Colonic mucosa (tissue), 4 donors: ENCODE results near the gene RUFY4. TPM values are rescaled to one million over a fixed set of nuclear protein-coding genes. Genes with fewer than 3 reads are reported as not detected.

ENCODE experiments used
- DNase-seq: peaks from one replicate; pipeline ENCODE4 v3.0.0-alpha.2; 2020
- H3K27ac ChIP-seq: fragments of 200-600 bp; one replicate; pipeline ENCODE4 v1.8.0; 2021
- H3K27me3 ChIP-seq: fragments of 200-600 bp; one replicate; pipeline ENCODE4 v1.8.0; 2021
- H3K36me3 ChIP-seq: fragments of 200-600 bp; one replicate; pipeline ENCODE4 v1.8.0; 2021
- H3K4me1 ChIP-seq: fragments of 200-600 bp; one replicate; pipeline ENCODE4 v1.8.0; 2021; ENCODE audit warnings: mild to moderate bottlenecking
- H3K4me3 ChIP-seq: fragments of 200-600 bp; one replicate; pipeline ENCODE4 v1.8.0; 2021
- H3K9ac ChIP-seq, 2 donors: one replicate each; pipeline ENCODE4 v1.7.0; 2013; ENCODE audit warnings: control low read depth in 2 of 2, low read depth in 2 of 2, low read length in 2 of 2
- H3K9me3 ChIP-seq: fragments of 200-600 bp; one replicate; pipeline ENCODE4 v1.8.0; 2021
- intact Hi-C: fragments of 100-400 bp; cut with DNase I; formaldehyde crosslinking; loops from one replicate; pipeline ENCODE4 v1.14.1; 2022
- total RNA-seq, 2 donors: library from RNA; stranded (reverse); fragmentation: NEBNext Ultra II Directional in 1 of 2; extraction: Animal tissue kit (Norgen Biotek cat#: 25700) in 1 of 2; gene quantifications; one replicate each; pipeline ENCODE4 v1.2.1, GENCODE V29; 2021
- TF ChIP-seq, protein P1 (sequence below): fragments of 200-600 bp; IDR thresholded peaks from one replicate; pipeline ENCODE4 v1.8.0; 2022; ENCODE audit warnings: antibody characterized with exemption, mild to moderate bottlenecking
- donor health status: healthy.
- donor health status: DM: no; HTN: no; CAD: no.
- donor health status: DM: no; HTN: no; CAD: no.

Gene RUFY4
- total RNA-seq, 2 donors from 2014 or later = not detected

DNA sequence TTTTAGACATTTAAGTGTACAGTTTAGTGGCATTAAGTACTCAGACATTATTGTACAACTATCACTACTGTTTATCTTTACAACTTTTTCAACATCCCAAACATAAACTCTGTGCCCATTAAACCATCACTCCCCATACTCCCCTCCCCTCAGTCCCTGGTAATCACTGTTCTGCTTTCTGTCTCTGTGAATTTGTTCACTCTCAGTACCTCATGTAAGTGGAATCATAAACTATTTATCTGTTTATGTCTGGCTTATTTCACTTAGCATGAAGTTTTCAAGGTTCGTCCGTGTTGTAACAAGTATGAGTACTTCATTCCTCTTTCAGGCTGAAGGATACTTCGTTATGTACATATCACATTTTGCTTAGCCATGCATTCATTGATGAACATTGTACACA lies 9.8 kb upstream of the RUFY4 start:
- intact Hi-C loops = no loop called here
- H3K27ac ChIP-seq = no peak overlapping the region
- H3K9me3 ChIP-seq = no peaks in the 10 kb centered on the region
- no peaks in the 10 kb centered on the region for H3K27me3 ChIP-seq
- DNase-seq = no peak
- no peaks in the 10 kb centered on the region for H3K4me1 ChIP-seq
- H3K36me3 ChIP-seq = no peaks in the 10 kb centered on the region
- H3K4me3 ChIP-seq = no peak overlapping the region
- H3K9ac ChIP-seq = no peak overlapping the region
- TF ChIP-seq, protein P1, sequence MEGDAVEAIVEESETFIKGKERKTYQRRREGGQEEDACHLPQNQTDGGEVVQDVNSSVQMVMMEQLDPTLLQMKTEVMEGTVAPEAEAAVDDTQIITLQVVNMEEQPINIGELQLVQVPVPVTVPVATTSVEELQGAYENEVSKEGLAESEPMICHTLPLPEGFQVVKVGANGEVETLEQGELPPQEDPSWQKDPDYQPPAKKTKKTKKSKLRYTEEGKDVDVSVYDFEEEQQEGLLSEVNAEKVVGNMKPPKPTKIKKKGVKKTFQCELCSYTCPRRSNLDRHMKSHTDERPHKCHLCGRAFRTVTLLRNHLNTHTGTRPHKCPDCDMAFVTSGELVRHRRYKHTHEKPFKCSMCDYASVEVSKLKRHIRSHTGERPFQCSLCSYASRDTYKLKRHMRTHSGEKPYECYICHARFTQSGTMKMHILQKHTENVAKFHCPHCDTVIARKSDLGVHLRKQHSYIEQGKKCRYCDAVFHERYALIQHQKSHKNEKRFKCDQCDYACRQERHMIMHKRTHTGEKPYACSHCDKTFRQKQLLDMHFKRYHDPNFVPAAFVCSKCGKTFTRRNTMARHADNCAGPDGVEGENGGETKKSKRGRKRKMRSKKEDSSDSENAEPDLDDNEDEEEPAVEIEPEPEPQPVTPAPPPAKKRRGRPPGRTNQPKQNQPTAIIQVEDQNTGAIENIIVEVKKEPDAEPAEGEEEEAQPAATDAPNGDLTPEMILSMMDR = no peak

- intact Hi-C loops = no loop called here
- no peak for DNase-seq
Observed at GRCh38 chr2:218060118-218060517, 8.9 kb upstream of the RUFY4 start.

GRCh38 chr2:218060950-218061660 lies 7.9 kb upstream of the RUFY4 start:
- Histone ChIP-seq H3K4me3 (no peak overlapping the region), H3K27ac (no peak overlapping the region), H3K36me3 (no peaks in the 10 kb centered on the region), H3K4me1 (no peaks in the 10 kb centered on the region), H3K9me3 (no peaks in the 10 kb centered on the region), H3K9ac (no peak overlapping the region), H3K27me3 (no peaks in the 10 kb centered on the region)
- intact Hi-C loops = no loop called here
- TF ChIP-seq, protein P1 = no peak
- DNase-seq = no peak

More at GRCh38 chr2:218060118-218060517, 8.9 kb upstream of the RUFY4 start:
- no peaks in the 10 kb centered on the region for H3K4me1 ChIP-seq
- TF ChIP-seq, protein P1 = no peak
- no peaks in the 10 kb centered on the region for H3K27me3 ChIP-seq
- H3K9me3 ChIP-seq = no peaks in the 10 kb centered on the region
- no peak overlapping the region for H3K4me3 ChIP-seq
- H3K36me3 ChIP-seq = no peaks in the 10 kb centered on the region
- H3K9ac ChIP-seq = no peak overlapping the region
- no peak overlapping the region for H3K27ac ChIP-seq

DNA sequence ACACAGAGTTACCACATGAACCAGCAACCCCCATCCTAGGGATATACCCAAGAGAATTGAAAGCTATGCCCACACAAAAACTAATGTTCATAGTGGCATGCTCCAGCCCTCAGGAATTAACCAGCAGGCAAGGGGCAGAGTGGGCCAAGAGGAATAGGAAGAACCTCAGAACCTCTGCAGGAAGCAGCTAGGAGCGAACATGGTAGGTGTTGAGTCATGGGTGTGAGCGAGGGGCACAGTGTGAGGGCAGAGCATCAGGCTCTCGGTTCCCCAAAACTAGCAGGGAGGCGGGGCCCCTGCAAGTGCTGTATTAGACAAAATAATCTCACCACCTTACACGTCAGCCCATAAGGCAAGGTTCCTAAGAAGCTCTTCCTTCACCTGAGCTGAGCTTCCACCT lies 5.6 kb upstream of the RUFY4 start:
- no peaks in the 10 kb centered on the region for H3K36me3 ChIP-seq
- H3K9ac ChIP-seq = no peak overlapping the region
- H3K4me3 ChIP-seq = no peak overlapping the region
- H3K27ac ChIP-seq = no peak overlapping the region
- H3K9me3 ChIP-seq = no peaks in the 10 kb centered on the region
- no peak for DNase-seq
- intact Hi-C loops = no loop called here
- no peaks in the 10 kb centered on the region for H3K27me3 ChIP-seq
- TF ChIP-seq, protein P1 = no peak
- no peaks in the 10 kb centered on the region for H3K4me1 ChIP-seq

DNA sequence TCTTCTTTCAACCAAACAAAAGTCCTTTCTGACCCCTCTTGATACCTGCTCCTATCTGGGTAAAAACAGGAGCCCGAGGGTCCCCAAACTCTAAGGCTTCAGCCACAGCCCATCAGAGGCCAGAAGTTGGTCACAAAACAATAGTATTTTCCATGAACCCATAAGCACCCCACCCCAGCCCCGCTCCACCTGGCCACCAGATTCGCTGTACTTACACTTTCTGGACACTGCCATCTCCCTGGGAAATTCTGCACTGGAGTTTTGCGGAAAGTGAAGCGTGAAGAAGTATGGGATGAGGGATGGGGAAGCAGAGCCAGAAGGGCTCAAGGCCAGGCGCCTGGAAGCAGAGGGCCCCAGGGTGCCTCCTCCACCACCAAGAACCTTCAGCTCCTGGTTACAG lies 5.2 kb upstream of the RUFY4 start:
- TF ChIP-seq, protein P1 = no peak

More for the DNA sequence above, 5.2 kb upstream of the RUFY4 start:
- no peak overlapping the region for H3K4me3 ChIP-seq
- H3K27ac ChIP-seq = no peak overlapping the region
- intact Hi-C loops = no loop called here
- no peak overlapping the region for H3K9ac ChIP-seq
- no peaks in the 10 kb centered on the region for H3K27me3 ChIP-seq
- no peaks in the 10 kb centered on the region for H3K36me3 ChIP-seq
- no peak for DNase-seq
- no peaks in the 10 kb centered on the region for H3K9me3 ChIP-seq
- no peaks in the 10 kb centered on the region for H3K4me1 ChIP-seq
